Ascending aorta (tissue), 2 donors: ENCODE results near the gene NRGN. TPM values are rescaled to one million over a fixed set of nuclear protein-coding genes. Genes with fewer than 3 reads are reported as not detected.

Source experiments
- DNase-seq, 2 donors: peaks; one replicate each; pipeline ENCODE4 v3.0.0-alpha.2; 2019; ENCODE audit warnings: low spot score in 2 of 2
- H3K27ac ChIP-seq, 2 donors: fragments of 200-600 bp; sonication (generic); one replicate each; pipeline ENCODE4 v1.5.1; 2016 to 2017; ENCODE audit warnings: mild to moderate bottlenecking in 1 of 2
- H3K27me3 ChIP-seq: fragments of 200-600 bp; sonication (generic); one replicate; pipeline ENCODE4 v1.5.1; 2017
- H3K36me3 ChIP-seq, 2 donors: fragments of 200-600 bp; sonication (generic); one replicate each; pipeline ENCODE4 v1.5.1; 2016
- H3K4me1 ChIP-seq, 2 donors: fragments of 200-600 bp; sonication (generic); one replicate each; pipeline ENCODE4 v1.5.1; 2016 to 2017; ENCODE audit warnings: mild to moderate bottlenecking in 1 of 2
- H3K4me3 ChIP-seq, 2 donors: fragments of 200-600 bp; sonication (generic); one replicate each; pipeline ENCODE4 v1.5.1; 2016 to 2017; ENCODE audit warnings: mild to moderate bottlenecking in 1 of 2
- H3K9me3 ChIP-seq, 2 donors: fragments of 200-600 bp; sonication (generic); one replicate each; pipeline ENCODE4 v1.5.1; 2016
- CTCF ChIP-seq, 3 experiments: fragments of 200-600 bp in 2 of 3; fragments of 450-650 bp in 1 of 3; sonication (generic) in 2 of 3; IDR thresholded peaks; one replicate each; pipeline ENCODE4 v1.5.1; 2016 to 2019; ENCODE audit warnings: antibody characterized with exemption in 3 of 3, mild to moderate bottlenecking in 1 of 3, moderate library complexity in 1 of 3
- intact Hi-C: fragments of 100-400 bp; cut with DNase I; formaldehyde crosslinking; loops from one replicate; pipeline ENCODE4 v1.15.1; 2023
- total RNA-seq: library from RNA; depleted of rRNA; stranded (reverse); fragments of >200 nt; gene quantifications from one replicate; pipeline ENCODE4 v1.1.0, GENCODE V29; 2016

Gene NRGN
- total RNA-seq: 5.3 TPM

GRCh38 chr11:124739479-124740276, at the start of gene NRGN:
Gene NRGN (plus strand): TSS chr11:124739942. CDS start chr11:124740085, 143 bp downstream.
- intact Hi-C loops: loop anchor here (1.0 to 5.0 kb wide), 3 partner anchors 21 to 98 kb away; partner anchors contain the start of genes SIAE and SPA17
- Histone ChIP-seq H3K36me3 (no peaks in the 10 kb centered on the region), H3K27ac (peak within 1 kb of the TSS; percentile 28 to 78), H3K4me3 (peak within 1 kb of the TSS; percentile 63 to 89), H3K4me1 (peaks cover 13% of the 10 kb centered on the region in 2 donors), H3K27me3 (no peaks in the 10 kb centered on the region), H3K9me3 (no peaks in the 10 kb centered on the region)
- DNase-seq: peak; percentile 76 to 94
- TF ChIP-seq CTCF (IDR thresholded peaks at IDR 0.05): no peak

- H3K27me3 ChIP-seq: no peaks in the 10 kb centered on the region
- H3K27ac ChIP-seq: no peak overlapping the region
- no peaks in the 10 kb centered on the region for H3K36me3 ChIP-seq
- H3K9me3 ChIP-seq: no peaks in the 10 kb centered on the region
- TF ChIP-seq CTCF (IDR thresholded peaks at IDR 0.05): no peak
- no peaks in the 10 kb centered on the region for H3K4me1 ChIP-seq
- H3K4me3 ChIP-seq: no peak overlapping the region
- no peak for DNase-seq
- intact Hi-C loops: no loop called here
Observed at GRCh38 chr11:124693142-124693541, 46.6 kb upstream of the NRGN start.

DNA sequence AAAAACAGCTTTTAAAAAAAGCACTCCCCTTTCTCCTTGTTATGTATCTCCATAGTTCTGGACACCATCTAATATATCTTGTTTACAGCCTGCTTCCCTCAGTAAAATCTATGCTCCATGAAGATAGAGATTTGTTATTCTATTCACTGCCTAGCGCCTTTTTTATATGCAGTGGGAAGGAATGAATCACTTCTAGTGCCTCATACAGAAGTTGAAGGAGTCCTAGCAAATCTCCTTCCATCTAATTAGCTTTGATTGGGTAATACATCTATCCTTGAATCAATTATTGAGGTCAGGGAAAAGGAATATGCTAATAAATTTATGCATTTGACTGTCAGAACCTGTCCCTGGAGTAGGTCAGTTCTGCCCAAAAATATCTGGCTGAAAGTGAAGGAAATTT, 40.2 kb upstream of the NRGN start:
- intact Hi-C loops: no loop called here
- Histone ChIP-seq H3K4me3 (no peak overlapping the region), H3K9me3 (no peaks in the 10 kb centered on the region), H3K27ac (no peak overlapping the region), H3K4me1 (no peaks in the 10 kb centered on the region), H3K36me3 (no peaks in the 10 kb centered on the region), H3K27me3 (no peaks in the 10 kb centered on the region)
- TF ChIP-seq CTCF (IDR thresholded peaks at IDR 0.05): no peak
- no peak for DNase-seq

GRCh38 chr11:124700028-124700427, 39.7 kb upstream of the NRGN start:
- Histone ChIP-seq H3K27me3 (no peaks in the 10 kb centered on the region), H3K36me3 (no peaks in the 10 kb centered on the region), H3K27ac (no peak overlapping the region), H3K9me3 (no peaks in the 10 kb centered on the region), H3K4me1 (no peaks in the 10 kb centered on the region), H3K4me3 (no peak overlapping the region)
- TF ChIP-seq CTCF (IDR thresholded peaks at IDR 0.05): no peak
- intact Hi-C loops: no loop called here
- DNase-seq: no peak

DNA sequence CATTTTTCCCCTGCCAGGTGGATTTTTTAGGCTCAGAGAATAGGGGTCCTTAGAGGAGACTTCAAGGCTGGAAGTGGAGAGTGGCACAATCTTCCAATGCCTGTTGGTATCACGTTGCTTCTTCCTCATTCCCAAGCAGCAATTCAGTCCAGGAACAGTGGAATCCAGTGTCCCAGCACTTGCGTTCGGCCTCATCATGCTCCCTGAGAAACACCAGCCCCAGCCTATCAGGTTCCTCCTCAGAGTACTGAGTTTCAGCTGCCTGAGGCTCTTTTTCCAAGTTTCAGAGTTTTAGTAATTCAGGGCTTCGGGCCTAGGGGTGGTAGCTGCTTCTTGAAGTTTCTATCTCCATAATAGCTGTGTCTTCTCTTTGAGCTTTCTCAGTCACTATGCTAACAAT, 31.9 kb upstream of the NRGN start:
- Histone ChIP-seq H3K4me3 (no peak overlapping the region), H3K4me1 (no peaks in the 10 kb centered on the region), H3K36me3 (no peaks in the 10 kb centered on the region), H3K27ac (no peak overlapping the region), H3K9me3 (peaks cover 0 to 10% of the 10 kb centered on the region in 2 donors), H3K27me3 (no peaks in the 10 kb centered on the region)
- TF ChIP-seq CTCF (IDR thresholded peaks at IDR 0.05): no peak
- no peak for DNase-seq
- intact Hi-C loops: no loop called here
